IMR-90 (cell line): Measurements from ENCODE around the gene R3HDM4. TPM values are rescaled to one million over a fixed set of nuclear protein-coding genes. Genes with fewer than 3 reads are reported as not detected.

Experiments used
- ATAC-seq: fragments of 200-7000 bp; cut with Tn5 transposase; 2 replicates; pipeline ENCODE4 v1.9.1; 2020; ENCODE audit warnings: low read depth, mild to moderate bottlenecking, moderate library complexity
- BruUV-seq: library from RNA; stranded (reverse); fragments of 400-500 nt; replicated peaks from 2 replicates; lab custom pipeline; 2021; lab: Mats Ljungman, UMichigan
- CTCF ChIA-PET: fragments of 300-600 bp; formaldehyde crosslinking; extraction: SDS; loops from one replicate; lab custom pipeline; 2021; ENCODE audit warnings: antibody characterized with exemption; lab: Yijun Ruan, JAX
- POLR2A ChIA-PET: fragments of 300-600 bp; sonication (Branson Sonifier 250); formaldehyde crosslinking; loops from one replicate; lab custom pipeline; 2022; ENCODE audit warnings: antibody characterized with exemption; ENCODE audit not compliant: unreplicated experiment; lab: Charles Lee
- DNase-seq: peaks from one replicate; pipeline ENCODE4 v3.0.0; 2013
- H2AFZ ChIP-seq: replicated peaks from 2 replicates; pipeline ENCODE3; 2013; ENCODE audit warnings: low read length, mild to moderate bottlenecking; ENCODE audit not compliant: poor library complexity
- H2AK5ac ChIP-seq: 2 replicates; pipeline ENCODE4 v1.6.1; 2013; ENCODE audit warnings: low read depth, low read length, inconsistent platforms
- H2AK9ac ChIP-seq: replicated peaks from 2 replicates; pipeline ENCODE3; 2013; ENCODE audit warnings: mild to moderate bottlenecking, low read depth, low read length, moderate library complexity; ENCODE audit not compliant: poor library complexity
- H2BK120ac ChIP-seq: 2 replicates; pipeline ENCODE4 v1.6.1; 2013; ENCODE audit warnings: low read depth, low read length, inconsistent platforms
- H2BK15ac ChIP-seq: 3 replicates; pipeline ENCODE4 v1.6.1; 2013; ENCODE audit warnings: low read depth, low read length, inconsistent platforms
- H2BK20ac ChIP-seq: 2 replicates; pipeline ENCODE4 v1.6.1; 2013; ENCODE audit warnings: low read depth, mild to moderate bottlenecking, inconsistent platforms, low read length, moderate library complexity
- H2BK5ac ChIP-seq: 2 replicates; pipeline ENCODE4 v1.6.1; 2013; ENCODE audit warnings: mild to moderate bottlenecking, low read depth, low read length, inconsistent platforms; ENCODE audit not compliant: poor library complexity, severe bottlenecking
- H3K14ac ChIP-seq: replicated peaks from 2 replicates; pipeline ENCODE4 v1.6.1; 2013; ENCODE audit warnings: low read depth, low read length, inconsistent platforms
- H3K18ac ChIP-seq: 2 replicates; pipeline ENCODE4 v1.6.1; 2013; ENCODE audit warnings: low read depth, low read length, control low read depth
- H3K23ac ChIP-seq: 2 replicates; pipeline ENCODE4 v1.6.1; 2013; ENCODE audit warnings: low read depth, low read length, inconsistent platforms
- H3K27ac ChIP-seq: 2 replicates; pipeline ENCODE4 v1.5.1; 2013; ENCODE audit warnings: mild to moderate bottlenecking, control low read depth, low read length; ENCODE audit not compliant: insufficient read depth
- H3K27me3 ChIP-seq: 2 replicates; pipeline ENCODE4 v1.6.1; 2013; ENCODE audit warnings: low read length; ENCODE audit not compliant: control insufficient read depth, insufficient read depth
- H3K36me3 ChIP-seq: 2 replicates; pipeline ENCODE4 v1.6.1; 2013; ENCODE audit warnings: low read length, mixed read lengths; ENCODE audit not compliant: control insufficient read depth, insufficient read depth
- H3K4ac ChIP-seq: 2 replicates; pipeline ENCODE4 v1.6.1; 2013; ENCODE audit warnings: low read depth, low read length, inconsistent platforms
- H3K4me1 ChIP-seq: 2 replicates; pipeline ENCODE4 v1.6.1; 2013; ENCODE audit warnings: low read length, mixed read lengths; ENCODE audit not compliant: control insufficient read depth, insufficient read depth
- H3K4me2 ChIP-seq: 2 replicates; pipeline ENCODE4 v1.6.1; 2013; ENCODE audit warnings: low read depth, mild to moderate bottlenecking, control low read depth, low read length, moderate library complexity
- H3K4me3 ChIP-seq: 2 replicates; pipeline ENCODE4 v1.5.1; 2013; ENCODE audit warnings: low read depth, mild to moderate bottlenecking, control low read depth, low read length, moderate library complexity; ENCODE audit not compliant: insufficient read depth
- H3K56ac ChIP-seq: 2 replicates; pipeline ENCODE4 v1.6.1; 2013; ENCODE audit warnings: low read length, inconsistent platforms; ENCODE audit not compliant: insufficient read depth; ENCODE audit errors: extremely low read depth
- H3K79me1 ChIP-seq, 2 experiments: 2 replicates each; pipeline ENCODE4 v1.6.1; 2013; ENCODE audit warnings: low read length in 2 of 2, inconsistent platforms in 1 of 2, low read depth in 1 of 2
- H3K9ac ChIP-seq: 2 replicates; pipeline ENCODE4 v1.6.1; 2013; ENCODE audit warnings: low read depth, low read length, control low read depth
- H3K9me1 ChIP-seq: 2 replicates; pipeline ENCODE4 v1.6.1; 2013; ENCODE audit warnings: low read length, inconsistent platforms; ENCODE audit not compliant: insufficient read depth
- H3K9me3 ChIP-seq: 2 replicates; pipeline ENCODE4 v1.6.1; 2013; ENCODE audit warnings: low read length; ENCODE audit not compliant: control insufficient read depth, insufficient read depth
- H4K20me1 ChIP-seq: 2 replicates; pipeline ENCODE4 v1.6.1; 2013; ENCODE audit warnings: low read length, inconsistent platforms; ENCODE audit not compliant: insufficient read depth
- H4K5ac ChIP-seq: 2 replicates; pipeline ENCODE4 v1.6.1; 2013; ENCODE audit warnings: mild to moderate bottlenecking, low read depth, low read length, control low read depth
- H4K8ac ChIP-seq, 2 experiments: 2 replicates each; pipeline ENCODE4 v1.6.1; 2013; ENCODE audit warnings: low read depth in 2 of 2, low read length in 2 of 2, control low read depth in 1 of 2, inconsistent platforms in 1 of 2
- H4K91ac ChIP-seq: 2 replicates; pipeline ENCODE4 v1.6.1; 2013; ENCODE audit warnings: low read depth, low read length, inconsistent platforms; ENCODE audit not compliant: insufficient read depth
- CEBPB ChIP-seq: IDR thresholded peaks from 2 replicates; pipeline ENCODE4 v1.6.1; 2012; ENCODE audit warnings: low read depth, low read length, improper control_type of control experiment
- CTCF ChIP-seq: conservative IDR thresholded peaks from 2 replicates; pipeline ENCODE4 v1.5.1; 2012; ENCODE audit warnings: mild to moderate bottlenecking, low read depth, low read length, improper control_type of control experiment
- MAZ ChIP-seq: IDR thresholded peaks from 2 replicates; pipeline ENCODE4 v1.6.1; 2012; ENCODE audit warnings: low read depth, mild to moderate bottlenecking, low read length, improper control_type of control experiment, moderate library complexity, borderline replicate concordance
- RFX5 ChIP-seq: IDR thresholded peaks from 2 replicates; pipeline ENCODE4 v1.8.0; 2012; ENCODE audit warnings: low read depth, mild to moderate bottlenecking, low read length, moderate library complexity
- USF2 ChIP-seq: fragments of 150-350 bp; IDR thresholded peaks from 2 replicates; pipeline ENCODE4 v1.6.1; 2017; ENCODE audit warnings: mild to moderate bottlenecking, antibody characterized with exemption, low read length, low read depth
- WGBS, 2 experiments: methylation state at CpG; one replicate each; pipeline versions ENCODE4 v1.1.5 to v1.1.7; 2013; ENCODE audit warnings: missing lambda C conversion rate in 2 of 2; ENCODE audit not compliant: insufficient read length in 1 of 2; ENCODE audit errors: extremely low coverage in 2 of 2; 5-methylcytosine and 5-hydroxymethylcytosine counted together
- dilution Hi-C: fragments of 300-500 bp; cut with HindIII; formaldehyde crosslinking; loops from one replicate; pipeline ENCODE4 v1.14.3; 2018; ENCODE audit warnings: low sequenced_read_pairs; ENCODE audit not compliant: unreplicated experiment
- in situ Hi-C: fragments of 300-500 bp; cut with MboI; formaldehyde crosslinking; loops from 3 replicates; pipeline ENCODE4 v1.14.3; 2019; ENCODE audit warnings: low sequenced_read_pairs, inconsistent platforms, mixed read lengths
- intact Hi-C: fragments of 100-400 bp; cut with micrococcal nuclease; formaldehyde crosslinking; loops from 2 replicates; pipeline ENCODE4 v1.10.0; 2022
- polyA plus RNA-seq, 3 experiments: library from polyadenylated mRNA; depleted of rRNA; stranded (reverse); fragments of >200 nt; gene quantifications; 2 replicates each; pipeline ENCODE4 v1.2.3, GENCODE V29; 2012; ENCODE audit warnings: low replicate concordance in 1 of 3
- total RNA-seq: library from RNA; depleted of rRNA; stranded (reverse); fragments of >200 nt; gene quantifications from 2 replicates; pipeline ENCODE4 v1.2.3, GENCODE V29; 2012

The R3HDM4 gene
- total and polyA plus RNA-seq, 2 of the 4 experiments (the other 2 are of a cell fraction) = 9.0 to 51.5 TPM

GRCh38 chr19:871446-872265 is 41.4 kb downstream of the R3HDM4 start:
- Histone ChIP-seq H3K9me3 (no peaks in the 10 kb centered on the region), H3K27me3 (no peaks in the 10 kb centered on the region), H3K23ac (peak overlapping the region; percentile 71; the same call in 1 of the 2 replicates), H3K14ac (no peak overlapping the region; the same call in 1 of the 2 replicates), H3K56ac (no peak overlapping the region), H2BK5ac (no peak overlapping the region), H3K79me1 (peaks cover 7 to 22% of the 10 kb centered on the region in 2 experiments; a peak in 2 of 4 replicates), H2BK120ac (no peak overlapping the region), H4K20me1 (peaks cover 20% of the 10 kb centered on the region), H3K36me3 (peaks cover 39% of the 10 kb centered on the region), H4K91ac (no peak overlapping the region), H2AK5ac (peak overlapping the region; percentile 17; the same call in 1 of the 2 replicates), H3K4ac (peak overlapping the region; percentile 27; the same call in 1 of the 2 replicates), H2AK9ac (peak overlapping the region; percentile 42), H3K9ac (no peak overlapping the region), H3K4me3 (no peak overlapping the region), H2AFZ (peak overlapping the region; percentile 43), H4K5ac (no peak overlapping the region), H2BK20ac (no peak overlapping the region), H4K8ac (0 out of 4 replicates have a peak overlapping the region, but pooled peaks of 1 of the 2 experiments have one; percentile 25), H2BK15ac (no peak overlapping the region), H3K4me2 (no peak overlapping the region), H3K27ac (no peak overlapping the region), H3K4me1 (peaks cover 22% of the 10 kb centered on the region), H3K18ac (no peak overlapping the region), H3K9me1 (no peaks in the 10 kb centered on the region; the same call in 1 of the 2 replicates)
- intact Hi-C loops (no loop called here), in situ Hi-C loops (no loop called here), dilution Hi-C loops (no loop called here)
- TF ChIP-seq MAZ (0 out of 2 replicates have a peak, but pooled peaks have one; percentile 8), CTCF (no peak), CEBPB (no peak), RFX5 (no peak), USF2 (no peak)
- 60% methylated on average over 1 of the region's 33 CpGs; no CpG with 5 or more reads in 1 of the 2 experiments for WGBS, 2 experiments
- CTCF ChIA-PET = no interaction called here
- BruUV-seq = no TSS peak
- POLR2A ChIA-PET = no interaction called here
- peak; percentile 31 for DNase-seq
- ATAC-seq = no peak
